ENCODE results near the gene CCDC188.

DNA sequence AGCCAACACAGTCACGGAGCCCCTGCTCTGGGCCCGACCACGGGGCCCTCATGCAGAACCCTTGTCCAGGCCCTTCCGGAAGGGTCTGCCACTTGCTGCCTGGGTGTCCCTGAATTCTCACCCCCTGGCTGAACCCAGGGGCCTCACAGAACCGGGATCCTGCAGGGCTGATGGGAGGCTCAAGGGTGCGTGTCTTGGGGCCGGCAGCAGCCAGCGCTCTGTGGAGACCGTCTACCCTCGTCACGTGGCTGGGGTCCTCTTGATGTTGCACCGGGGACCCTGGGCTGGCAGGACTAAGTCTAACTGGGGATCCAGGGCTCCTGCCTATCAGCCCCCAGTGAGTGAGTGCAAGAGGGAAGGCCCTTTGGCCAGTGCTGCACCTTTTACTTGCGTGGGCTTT lies 19.3 kb upstream of the CCDC188 start:
- TF ChIP-seq JUND (IDR thresholded peaks at IDR 0.05; ENCODE audit: low read depth, low read length) (no peak), CEBPB (IDR thresholded peaks at IDR 0.05; ENCODE audit: borderline replicate concordance in 1 of 2, low read depth in 2 of 2, low read length in 2 of 2) (no peak), BCL11A (IDR thresholded peaks at IDR 0.05; ENCODE audit: low read depth, low read length) (no peak), POLR2AphosphoS2 (IDR thresholded peaks at IDR 0.05; ENCODE audit: low read depth, low read length) (no peak), CREB1 (IDR thresholded peaks at IDR 0.05; ENCODE audit: low read depth) (no peak), CTCF (IDR thresholded peaks at IDR 0.05 in 2 of 3, conservative IDR thresholded peaks at IDR 0.05 in 1 of 3; ENCODE audit: control insufficient read depth in 2 of 3, extremely low read depth in 1 of 3, insufficient read depth in 1 of 3, low read depth in 3 of 3, low read length in 3 of 3) (no peak), MXI1 (IDR thresholded peaks at IDR 0.05; ENCODE audit: low read depth, low read length) (no peak), PAX8 (IDR thresholded peaks at IDR 0.05) (no peak), ZSCAN29 (IDR thresholded peaks at IDR 0.05) (no peak), RAD21 (IDR thresholded peaks at IDR 0.05; ENCODE audit: insufficient read depth, low read depth, low read length) (no peak), SIN3A (IDR thresholded peaks at IDR 0.05; ENCODE audit: low read depth, low read length) (no peak), SIX5 (IDR thresholded peaks at IDR 0.05; ENCODE audit: low read depth, low read length, severe bottlenecking) (no peak), IRF3 (IDR thresholded peaks at IDR 0.05) (no peak)

Data from GM12878 (cell line).